HL-60 (cell line): Measurements from ENCODE around the gene FES.

Experiments
- CTCF ChIP-seq: IDR thresholded peaks from one replicate; pipeline ENCODE4 v1.5.1; 2011; ENCODE audit warnings: low read length, control low read depth, inconsistent platforms; ENCODE audit not compliant: insufficient read depth
- POLR2AphosphoS5 ChIP-seq: IDR thresholded peaks from 2 replicates; pipeline ENCODE4 v1.6.1; 2012; ENCODE audit warnings: low read depth
- SPI1 ChIP-seq: IDR thresholded peaks from 2 replicates; pipeline ENCODE4 v1.6.1; 2012; ENCODE audit warnings: low read depth, mild to moderate bottlenecking, borderline replicate concordance

- TF ChIP-seq CTCF (no peak), POLR2AphosphoS5 (no peak), SPI1 (no peak)
These were observed 7.0 kb upstream of the FES start for GRCh38 chr15:90877315-90877714.
